B cell (primary cell): ENCODE data around the gene HHLA2.

Experiments used
- EZH2 ChIP-seq: IDR thresholded peaks from 2 replicates; pipeline ENCODE4 v1.6.1; 2012; ENCODE audit warnings: borderline replicate concordance, low read depth, mild to moderate bottlenecking, moderate library complexity, low read length; ENCODE audit not compliant: insufficient read depth, poor library complexity, severe bottlenecking
- TF ChIP-seq, protein P1 (sequence below): fragments of 200-600 bp; IDR thresholded peaks from one replicate; pipeline ENCODE4 v1.8.0; 2022; ENCODE audit warnings: antibody characterized with exemption, mild to moderate bottlenecking

- TF ChIP-seq, protein P1, sequence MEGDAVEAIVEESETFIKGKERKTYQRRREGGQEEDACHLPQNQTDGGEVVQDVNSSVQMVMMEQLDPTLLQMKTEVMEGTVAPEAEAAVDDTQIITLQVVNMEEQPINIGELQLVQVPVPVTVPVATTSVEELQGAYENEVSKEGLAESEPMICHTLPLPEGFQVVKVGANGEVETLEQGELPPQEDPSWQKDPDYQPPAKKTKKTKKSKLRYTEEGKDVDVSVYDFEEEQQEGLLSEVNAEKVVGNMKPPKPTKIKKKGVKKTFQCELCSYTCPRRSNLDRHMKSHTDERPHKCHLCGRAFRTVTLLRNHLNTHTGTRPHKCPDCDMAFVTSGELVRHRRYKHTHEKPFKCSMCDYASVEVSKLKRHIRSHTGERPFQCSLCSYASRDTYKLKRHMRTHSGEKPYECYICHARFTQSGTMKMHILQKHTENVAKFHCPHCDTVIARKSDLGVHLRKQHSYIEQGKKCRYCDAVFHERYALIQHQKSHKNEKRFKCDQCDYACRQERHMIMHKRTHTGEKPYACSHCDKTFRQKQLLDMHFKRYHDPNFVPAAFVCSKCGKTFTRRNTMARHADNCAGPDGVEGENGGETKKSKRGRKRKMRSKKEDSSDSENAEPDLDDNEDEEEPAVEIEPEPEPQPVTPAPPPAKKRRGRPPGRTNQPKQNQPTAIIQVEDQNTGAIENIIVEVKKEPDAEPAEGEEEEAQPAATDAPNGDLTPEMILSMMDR, result no peak
- no peak for TF ChIP-seq EZH2
Observed at GRCh38 chr3:108296239-108296638, at the start of gene HHLA2.
